NCI-H345 (cell line): ENCODE data around the gene SPRY4.
"Not testable (repeated sequence)": the region's sequence is repeated elsewhere in the genome, so short reads cannot be mapped to it uniquely, and the experiment has no call there.

ENCODE experiments used
- DNase-seq: peaks from one replicate; lab custom pipeline; 2025; lab: John Stamatoyannopoulos, UW

SPRY4 gene

GRCh38 chr5:142324871-142325724 is at the start of gene SPRY4:
SPRY4 (minus strand) TSS chr5:142325021; CDS start chr5:142315108, 9,913 bp downstream.
- peak; percentile 97 for DNase-seq

- DNase-seq = no peak
Observed at GRCh38 chr5:142368529-142368928, 43.7 kb upstream of the SPRY4 start.

GRCh38 chr5:142366007-142366406 is 41.2 kb upstream of the SPRY4 start:
- DNase-seq = no peak

GRCh38 chr5:142364251-142365145 is 39.7 kb upstream of the SPRY4 start:
- DNase-seq = peak; percentile 86

- no peak for DNase-seq
Observed at GRCh38 chr5:142363619-142363963, 38.8 kb upstream of the SPRY4 start.

GRCh38 chr5:142362193-142362592 is 37.4 kb upstream of the SPRY4 start:
- not testable (repeated sequence) for DNase-seq

- peak; percentile 72 for DNase-seq
Observed at GRCh38 chr5:142360607-142361120, 35.8 kb upstream of the SPRY4 start.

- DNase-seq = no peak
Observed at GRCh38 chr5:142360051-142360498, 35.3 kb upstream of the SPRY4 start.

GRCh38 chr5:142358648-142359047 is 33.8 kb upstream of the SPRY4 start:
- no peak for DNase-seq

GRCh38 chr5:142358121-142358520 is 33.3 kb upstream of the SPRY4 start:
- DNase-seq = no peak

- DNase-seq = no peak
Observed at GRCh38 chr5:142357469-142358090, 32.8 kb upstream of the SPRY4 start.

- peak; percentile 71 for DNase-seq
Observed at GRCh38 chr5:142356716-142357468, 32.1 kb upstream of the SPRY4 start.

- no peak for DNase-seq
Observed at GRCh38 chr5:142356349-142356715, 31.5 kb upstream of the SPRY4 start.

GRCh38 chr5:142353071-142353472 is 28.3 kb upstream of the SPRY4 start:
- no peak for DNase-seq

- DNase-seq = no peak
Observed at GRCh38 chr5:142350021-142350420, 25.2 kb upstream of the SPRY4 start.

- no peak for DNase-seq
Observed at GRCh38 chr5:142346706-142347105, 21.9 kb upstream of the SPRY4 start.

GRCh38 chr5:142344915-142345314 is 20.1 kb upstream of the SPRY4 start:
- DNase-seq = not testable (repeated sequence)

GRCh38 chr5:142343531-142343930 is 18.7 kb upstream of the SPRY4 start:
- no peak for DNase-seq

- DNase-seq = no peak
Observed at GRCh38 chr5:142342128-142342981, 17.5 kb upstream of the SPRY4 start.

- no peak for DNase-seq
Observed at GRCh38 chr5:142339781-142340180, 15.0 kb upstream of the SPRY4 start.

GRCh38 chr5:142334538-142334937 is 9.7 kb upstream of the SPRY4 start:
- no peak for DNase-seq
